Uterus (tissue), 4 donors: ENCODE measurements around the gene CDH4. TPM values are rescaled to one million over a fixed set of nuclear protein-coding genes. Genes with fewer than 3 reads are reported as not detected.

ENCODE experiments used
- DNase-seq, 2 donors: peaks; one replicate each; pipeline ENCODE4 v3.0.0-alpha.2; 2019 to 2020
- H3K27ac ChIP-seq, 2 donors: fragments of 200-600 bp; sonication (generic); 1 replicate in 1 of 2; 2 replicates in 1 of 2; pipeline ENCODE4 v1.5.1; 2016 to 2018
- H3K27me3 ChIP-seq, 2 donors: fragments of 200-600 bp; sonication (generic); one replicate each; pipeline ENCODE4 v1.5.1; 2018 to 2019; ENCODE audit warnings: control low read depth in 1 of 2
- H3K36me3 ChIP-seq, 2 donors: fragments of 200-600 bp; sonication (generic); one replicate each; pipeline ENCODE4 v1.5.1; 2019; ENCODE audit warnings: control low read depth in 1 of 2
- H3K4me1 ChIP-seq, 2 donors: fragments of 200-600 bp; sonication (generic); one replicate each; pipeline ENCODE4 v1.5.1; 2018 to 2019; ENCODE audit warnings: control low read depth in 1 of 2
- H3K4me3 ChIP-seq, 2 donors: fragments of 200-600 bp; sonication (generic); 1 replicate in 1 of 2; 2 replicates in 1 of 2; pipeline ENCODE4 v1.5.1; 2018 to 2019; ENCODE audit warnings: mild to moderate bottlenecking in 1 of 2
- H3K9me3 ChIP-seq, 2 donors: fragments of 200-600 bp; sonication (generic); one replicate each; pipeline ENCODE4 v1.5.1; 2019; ENCODE audit warnings: control low read depth in 1 of 2
- POLR2A ChIP-seq, 2 donors: fragments of 450-650 bp; IDR thresholded peaks; one replicate each; pipeline ENCODE4 v1.6.1; 2016; ENCODE audit warnings: antibody characterized with exemption in 2 of 2, mild to moderate bottlenecking in 1 of 2, moderate library complexity in 1 of 2
- intact Hi-C: fragments of 100-400 bp; cut with DNase I; formaldehyde crosslinking; loops from one replicate; pipeline ENCODE4 v1.15.1; 2023; ENCODE audit warnings: low total_unique reads
- total RNA-seq, 4 donors: library from RNA; depleted of rRNA in 3 of 4; stranded (reverse); fragments of >200 nt in 3 of 4; gene quantifications; one replicate each; pipeline versions ENCODE4 v1.1.0 to v1.2.4, GENCODE V29; 2014 to 2023
- TF ChIP-seq, protein P1 (sequence below), 4 experiments: fragments of 200-600 bp in 2 of 4; fragments of 450-650 bp in 2 of 4; sonication (generic) in 2 of 4; IDR thresholded peaks; one replicate each; pipeline ENCODE4 v1.5.1; 2016 to 2019; ENCODE audit warnings: antibody characterized with exemption in 4 of 4, mild to moderate bottlenecking in 2 of 4, moderate library complexity in 1 of 4
- donor health status: DM: yes; HTN: yes; CAD: no.

The CDH4 gene
- total RNA-seq, 4 donors from 2014 or later = under 0.01 to 0.55 TPM; not detected in 2

DNA sequence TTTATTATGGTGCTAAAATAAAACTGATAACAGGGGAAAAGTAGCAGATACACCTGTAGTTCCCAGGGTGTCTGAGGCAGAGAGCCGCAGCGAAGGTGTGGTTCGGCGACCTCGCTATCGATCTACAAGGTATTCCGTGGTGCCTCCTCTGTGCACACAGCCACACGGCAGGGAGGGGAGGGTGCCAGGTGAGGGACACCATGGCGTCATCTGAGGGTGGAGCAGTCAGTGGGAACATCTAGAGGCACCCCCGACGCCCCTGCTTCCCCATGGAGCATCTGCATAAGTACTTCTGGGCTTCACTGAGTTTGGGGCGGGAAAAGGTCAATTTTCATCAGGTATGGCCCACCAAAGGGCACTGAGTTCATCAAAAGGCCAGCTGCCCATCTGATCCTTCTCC is 570.3 kb downstream of the CDH4 start:
- Histone ChIP-seq H3K27me3 (no peaks in the 10 kb centered on the region), H3K4me1 (no peaks in the 10 kb centered on the region), H3K27ac (no peak overlapping the region), H3K9me3 (no peaks in the 10 kb centered on the region), H3K4me3 (no peak overlapping the region), H3K36me3 (no peaks in the 10 kb centered on the region)
- DNase-seq = no peak
- intact Hi-C loops = loop anchor here (10.0 kb wide), 1 partner anchor 58 kb away; no protein-coding TSS in a partner anchor
- TF ChIP-seq, protein P1, sequence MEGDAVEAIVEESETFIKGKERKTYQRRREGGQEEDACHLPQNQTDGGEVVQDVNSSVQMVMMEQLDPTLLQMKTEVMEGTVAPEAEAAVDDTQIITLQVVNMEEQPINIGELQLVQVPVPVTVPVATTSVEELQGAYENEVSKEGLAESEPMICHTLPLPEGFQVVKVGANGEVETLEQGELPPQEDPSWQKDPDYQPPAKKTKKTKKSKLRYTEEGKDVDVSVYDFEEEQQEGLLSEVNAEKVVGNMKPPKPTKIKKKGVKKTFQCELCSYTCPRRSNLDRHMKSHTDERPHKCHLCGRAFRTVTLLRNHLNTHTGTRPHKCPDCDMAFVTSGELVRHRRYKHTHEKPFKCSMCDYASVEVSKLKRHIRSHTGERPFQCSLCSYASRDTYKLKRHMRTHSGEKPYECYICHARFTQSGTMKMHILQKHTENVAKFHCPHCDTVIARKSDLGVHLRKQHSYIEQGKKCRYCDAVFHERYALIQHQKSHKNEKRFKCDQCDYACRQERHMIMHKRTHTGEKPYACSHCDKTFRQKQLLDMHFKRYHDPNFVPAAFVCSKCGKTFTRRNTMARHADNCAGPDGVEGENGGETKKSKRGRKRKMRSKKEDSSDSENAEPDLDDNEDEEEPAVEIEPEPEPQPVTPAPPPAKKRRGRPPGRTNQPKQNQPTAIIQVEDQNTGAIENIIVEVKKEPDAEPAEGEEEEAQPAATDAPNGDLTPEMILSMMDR (IDR thresholded peaks at IDR 0.05) = no peak
- no peak for TF ChIP-seq POLR2A (IDR thresholded peaks at IDR 0.05)

DNA sequence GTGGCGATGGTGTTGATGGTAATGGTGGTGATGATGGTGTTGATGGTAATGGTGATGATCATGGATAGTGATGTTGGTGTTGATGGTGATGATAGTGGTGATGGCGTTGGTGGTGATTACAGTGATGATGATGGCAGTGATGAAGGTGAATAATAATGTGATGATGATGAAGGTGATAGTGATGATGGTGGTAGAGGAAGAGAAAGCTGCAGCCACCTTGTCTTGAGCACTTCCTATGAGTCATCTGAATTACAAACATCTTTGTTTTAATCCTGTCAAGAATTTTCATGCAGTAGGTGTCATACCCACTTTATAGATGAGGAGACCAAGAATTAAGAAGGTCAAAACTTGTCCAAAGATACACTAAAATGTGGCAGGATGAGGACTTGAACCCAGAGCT is 571.2 kb downstream of the CDH4 start:
- no peak for DNase-seq
- intact Hi-C loops = loop anchor here (10.0 kb wide), 1 partner anchor 58 kb away; no protein-coding TSS in a partner anchor

DNA sequence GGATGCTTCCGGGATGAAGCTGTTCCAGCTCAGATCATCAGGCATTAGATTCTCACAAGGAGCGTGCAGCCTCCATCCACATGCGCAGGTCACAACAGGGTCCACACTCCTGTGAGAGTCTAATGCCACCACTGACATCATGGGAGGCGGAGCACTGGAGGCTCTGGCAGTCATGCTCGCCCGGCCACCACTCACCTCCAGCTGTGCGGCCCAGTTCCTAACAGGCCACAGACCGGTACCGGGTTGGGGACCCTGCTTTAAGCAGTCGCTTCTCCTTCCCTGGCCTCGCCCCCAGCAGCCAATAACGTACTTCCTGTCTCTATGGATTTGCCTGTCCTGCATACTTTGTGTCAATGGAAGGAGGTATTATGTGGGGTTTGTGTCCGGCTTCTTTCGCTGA is 576.8 kb downstream of the CDH4 start:
- no peaks in the 10 kb centered on the region for H3K36me3 ChIP-seq
- intact Hi-C loops = loop anchor here (10.0 kb wide), 1 partner anchor 64 kb away; no protein-coding TSS in a partner anchor

More for the DNA sequence above, 571.2 kb downstream of the CDH4 start:
- Histone ChIP-seq H3K9me3 (no peaks in the 10 kb centered on the region), H3K27me3 (no peaks in the 10 kb centered on the region), H3K36me3 (no peaks in the 10 kb centered on the region), H3K27ac (no peak overlapping the region), H3K4me1 (no peaks in the 10 kb centered on the region), H3K4me3 (no peak overlapping the region)
- TF ChIP-seq POLR2A (IDR thresholded peaks at IDR 0.05) = no peak
- TF ChIP-seq, protein P1 (IDR thresholded peaks at IDR 0.05) = no peak

DNA sequence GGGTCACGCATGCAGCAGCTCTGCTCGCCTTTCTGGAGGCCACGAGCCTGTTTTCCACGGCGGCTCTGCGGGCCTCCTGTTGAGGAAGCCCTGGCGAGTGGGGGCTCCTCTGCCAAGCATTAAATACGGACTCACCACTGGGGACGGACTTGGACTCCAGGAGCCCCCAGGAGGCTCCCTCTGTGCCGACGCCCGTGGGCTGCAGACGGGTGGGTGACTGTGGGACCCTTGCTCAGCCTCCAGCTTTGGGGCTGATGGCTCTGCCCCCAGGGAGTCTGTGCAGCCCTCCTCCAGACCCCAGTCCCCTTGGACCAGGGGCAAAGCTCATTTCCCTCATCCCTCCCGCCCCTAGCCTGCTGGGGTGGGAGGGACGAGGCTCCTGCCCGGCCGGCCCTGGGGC is 577.5 kb downstream of the CDH4 start:
- Histone ChIP-seq H3K27ac (no peak overlapping the region), H3K9me3 (no peaks in the 10 kb centered on the region), H3K36me3 (no peaks in the 10 kb centered on the region), H3K4me3 (no peak overlapping the region), H3K27me3 (no peaks in the 10 kb centered on the region), H3K4me1 (no peaks in the 10 kb centered on the region)
- intact Hi-C loops = loop anchor here (10.0 kb wide), 1 partner anchor 65 kb away; no protein-coding TSS in a partner anchor
- no peak for DNase-seq
- TF ChIP-seq, protein P1 (IDR thresholded peaks at IDR 0.05) = no peak
- TF ChIP-seq POLR2A (IDR thresholded peaks at IDR 0.05) = no peak

More for the DNA sequence above, 576.8 kb downstream of the CDH4 start:
- no peaks in the 10 kb centered on the region for H3K4me1 ChIP-seq
- H3K27ac ChIP-seq = no peak overlapping the region
- no peak for TF ChIP-seq POLR2A (IDR thresholded peaks at IDR 0.05)
- TF ChIP-seq, protein P1 (IDR thresholded peaks at IDR 0.05) = no peak
- H3K9me3 ChIP-seq = no peaks in the 10 kb centered on the region
- DNase-seq = no peak
- H3K4me3 ChIP-seq = no peak overlapping the region
- H3K27me3 ChIP-seq = no peaks in the 10 kb centered on the region

DNA sequence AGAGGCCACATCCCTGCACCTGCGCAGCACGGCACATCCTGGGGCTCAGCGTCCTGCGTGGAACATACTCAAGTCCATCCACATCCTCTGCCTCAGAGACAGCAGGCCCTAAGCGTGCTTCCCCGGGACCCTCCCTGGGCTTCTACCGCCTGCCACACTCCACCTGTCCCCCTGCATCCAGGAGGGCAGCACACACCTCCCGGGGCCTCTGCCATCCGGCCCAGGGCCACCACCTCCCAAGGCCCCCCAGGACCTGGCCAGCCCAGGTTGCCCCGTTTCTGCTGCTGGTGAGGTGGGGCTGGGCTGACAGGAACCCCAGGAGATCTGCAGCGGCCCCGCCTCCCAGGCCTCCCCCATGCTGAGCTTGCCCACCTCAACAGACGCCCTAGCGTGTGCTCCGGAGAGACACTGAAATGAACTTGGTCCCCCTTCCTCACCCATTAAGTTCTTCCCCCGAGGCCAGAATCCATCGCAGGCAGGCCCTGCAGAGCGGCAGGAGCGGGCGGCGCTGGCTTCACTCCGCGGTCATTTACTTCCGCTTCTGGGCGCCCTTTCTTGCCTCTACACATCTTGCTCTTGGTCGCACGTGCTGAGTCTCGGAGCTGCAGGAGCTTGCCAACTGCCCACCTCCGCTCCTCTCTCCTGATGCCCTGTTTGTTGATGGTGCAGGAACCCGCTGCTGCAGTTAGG is 578.3 kb downstream of the CDH4 start:
- H3K4me3 ChIP-seq = no peak overlapping the region
- DNase-seq = no peak
- H3K36me3 ChIP-seq = no peaks in the 10 kb centered on the region
- no peaks in the 10 kb centered on the region for H3K4me1 ChIP-seq
- TF ChIP-seq, protein P1 (IDR thresholded peaks at IDR 0.05) = no peak
- no peak for TF ChIP-seq POLR2A (IDR thresholded peaks at IDR 0.05)
- H3K27ac ChIP-seq = no peak overlapping the region
- no peaks in the 10 kb centered on the region for H3K27me3 ChIP-seq
- intact Hi-C loops = no loop called here
- H3K9me3 ChIP-seq = no peaks in the 10 kb centered on the region
